GM19324 (cell line): Measurements from ENCODE around the gene IQSEC3.
"Not testable (repeated sequence)": the region's sequence is repeated elsewhere in the genome, so short reads cannot be mapped to it uniquely, and the experiment has no call there.

Experiments
- ATAC-seq: cut with Tn5 transposase; IDR thresholded peaks from one replicate; pipeline ENCODE4 v1.9.1; 2021; ENCODE audit warnings: mild to moderate bottlenecking, moderate library complexity; ENCODE audit not compliant: unreplicated experiment, low FRiP score

The IQSEC3 gene

GRCh38 chr12:175250-175649, 108.7 kb downstream of the IQSEC3 start:
- no peak for ATAC-seq

GRCh38 chr12:175759-176158, 109.2 kb downstream of the IQSEC3 start:
- ATAC-seq: no peak

GRCh38 chr12:176321-177181, 110.0 kb downstream of the IQSEC3 start:
- no peak for ATAC-seq

- no peak for ATAC-seq
Measured at GRCh38 chr12:177336-177979, 110.9 kb downstream of the IQSEC3 start.

DNA sequence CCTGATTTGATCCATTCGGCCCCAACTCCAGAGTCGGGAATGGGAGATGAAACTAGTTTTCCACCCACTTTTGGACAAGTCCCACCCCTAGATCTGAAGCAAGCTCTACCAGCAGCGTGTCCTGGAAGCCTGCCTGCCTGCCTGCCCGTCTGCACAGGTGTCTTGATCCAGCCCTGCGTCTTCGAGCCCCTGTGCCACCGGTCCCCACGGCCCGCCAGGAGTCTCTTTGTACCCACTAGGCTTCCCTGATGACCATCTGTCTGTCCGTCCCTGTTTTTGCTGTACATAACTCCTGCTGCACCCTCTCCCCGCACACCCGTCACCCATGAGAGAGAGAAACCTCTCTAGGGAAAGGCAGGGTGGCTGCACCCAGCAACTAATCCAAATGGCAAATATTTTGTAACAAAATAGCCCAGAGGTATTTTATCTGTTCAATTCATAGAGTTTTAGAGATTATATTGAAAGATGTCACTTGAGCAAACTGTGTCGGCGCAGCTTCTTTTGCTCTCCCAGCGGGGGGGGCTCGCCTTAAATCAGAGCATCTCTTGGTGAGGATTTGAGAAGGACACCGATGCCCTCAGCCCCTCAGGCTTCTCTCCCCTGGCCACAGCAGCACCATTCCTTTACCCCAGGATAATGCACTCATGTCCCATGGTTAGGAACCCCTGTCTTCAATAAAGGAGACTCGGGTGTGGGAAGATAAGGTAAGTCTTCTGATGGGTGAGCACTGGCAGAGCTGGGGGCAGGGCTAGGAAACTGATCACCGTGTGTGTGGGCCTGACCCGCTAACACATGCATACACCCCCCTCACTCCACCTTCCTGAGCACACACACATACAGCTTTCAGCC, 111.6 kb downstream of the IQSEC3 start:
- ATAC-seq: no peak

GRCh38 chr12:178829-179109, 112.2 kb downstream of the IQSEC3 start:
- ATAC-seq: no peak

- no peak for ATAC-seq
Measured at GRCh38 chr12:179131-179884, 112.7 kb downstream of the IQSEC3 start.

DNA sequence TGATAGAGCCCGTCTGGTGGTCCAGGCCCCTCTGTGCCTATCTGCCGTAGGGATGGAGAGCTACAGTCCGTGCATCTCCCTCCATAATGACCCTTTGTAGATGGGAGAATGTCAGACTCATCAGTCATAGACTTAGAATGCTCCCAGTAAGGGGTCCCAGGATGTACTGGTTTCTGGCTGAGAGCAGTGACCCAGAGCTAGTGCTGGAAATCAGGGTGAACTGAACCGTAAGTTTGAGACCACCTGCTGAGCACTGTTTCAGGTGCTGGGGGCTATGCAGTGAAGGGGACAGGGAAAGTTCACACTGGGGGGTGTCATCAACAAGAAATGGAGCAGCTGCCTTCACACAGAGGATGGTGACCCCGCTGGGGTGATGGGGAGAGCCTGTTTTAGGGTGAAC, 113.3 kb downstream of the IQSEC3 start:
- ATAC-seq: no peak

DNA sequence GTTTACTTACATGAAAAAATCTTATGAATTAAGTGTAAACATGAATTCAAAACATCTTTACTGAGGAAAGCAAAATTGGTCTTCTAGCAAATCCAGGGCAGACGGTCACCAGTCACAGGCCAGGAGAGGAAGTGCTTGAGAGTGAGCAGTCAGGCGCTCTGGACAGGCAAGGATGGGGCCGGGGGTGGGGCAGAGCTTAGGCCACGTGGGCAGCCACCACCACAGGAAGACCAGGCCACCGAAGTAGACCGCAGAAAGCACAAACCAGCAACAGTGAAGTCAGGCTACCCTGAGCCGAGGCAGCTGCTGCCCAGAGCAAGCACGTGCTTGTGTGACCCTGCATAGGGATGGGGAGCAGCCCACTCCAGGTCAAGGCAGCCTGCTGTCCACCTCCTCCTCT, 113.9 kb downstream of the IQSEC3 start:
- ATAC-seq: no peak

GRCh38 chr12:181921-182320, 115.4 kb downstream of the IQSEC3 start:
- no peak for ATAC-seq

GRCh38 chr12:182381-182892, 115.9 kb downstream of the IQSEC3 start:
- ATAC-seq: no peak

- ATAC-seq: no peak
Measured at GRCh38 chr12:184811-185575, 118.4 kb downstream of the IQSEC3 start.

GRCh38 chr12:185576-185955, 119.0 kb downstream of the IQSEC3 start:
- ATAC-seq: no peak

DNA sequence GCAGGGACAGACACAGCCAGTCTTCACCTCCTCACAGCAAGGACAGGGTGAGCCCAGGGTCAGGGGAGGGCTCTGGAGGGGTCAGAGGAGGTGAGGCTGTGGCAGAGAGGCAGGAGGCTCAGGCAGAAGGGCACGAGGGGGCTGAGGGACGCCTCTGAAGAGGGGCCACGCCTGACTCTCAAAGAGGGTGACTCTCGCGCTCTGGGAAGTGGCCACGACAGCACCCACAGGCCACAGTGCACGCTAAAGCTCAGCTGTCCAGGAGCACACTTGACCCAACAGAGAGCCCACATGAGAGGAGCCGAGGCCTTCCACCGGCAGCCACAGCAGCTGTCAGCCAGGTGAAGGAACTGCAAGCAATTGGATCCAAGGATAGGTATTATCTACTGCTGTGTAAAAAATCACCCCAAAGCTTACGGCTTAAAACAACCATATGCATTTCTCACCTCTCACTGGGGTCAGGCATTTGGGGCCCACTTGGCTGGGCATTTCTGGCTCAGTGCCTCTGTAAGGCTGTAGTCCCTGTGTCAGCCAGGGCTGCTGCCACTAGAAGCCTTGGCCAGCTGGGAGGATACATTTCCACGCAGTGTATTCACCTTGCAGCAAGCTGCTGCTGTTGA, 119.5 kb downstream of the IQSEC3 start:
- ATAC-seq: no peak

GRCh38 chr12:187986-188909, 121.7 kb downstream of the IQSEC3 start:
- not testable (repeated sequence) for ATAC-seq

- ATAC-seq: no peak
Measured at GRCh38 chr12:188910-189621, 122.5 kb downstream of the IQSEC3 start.

DNA sequence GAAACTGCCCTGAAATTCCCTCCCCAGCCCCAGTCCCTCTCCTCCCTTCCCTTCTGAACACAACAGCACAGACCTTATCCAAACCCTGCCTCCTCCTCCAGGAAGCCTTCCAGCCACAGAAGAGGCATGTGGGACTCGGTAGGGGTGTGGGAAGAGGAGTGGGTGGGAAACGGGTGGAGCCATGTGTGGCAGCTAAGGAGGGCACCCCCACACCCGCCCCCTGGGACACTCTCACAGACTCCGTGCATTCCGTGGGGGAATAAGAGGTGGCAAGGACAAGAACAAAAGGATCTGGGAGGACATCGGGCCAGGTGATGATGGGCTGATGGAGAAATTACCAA, 123.0 kb downstream of the IQSEC3 start:
- no peak for ATAC-seq

GRCh38 chr12:190881-191280, 124.3 kb downstream of the IQSEC3 start:
- ATAC-seq: no peak
